H9 (cell line): ENCODE measurements around the gene RNGTT. TPM values are rescaled to one million over a fixed set of nuclear protein-coding genes. Genes with fewer than 3 reads are reported as not detected.

Experiments used
- DNase-seq: peaks from one replicate; pipeline ENCODE4 v3.0.0-alpha.2; 2017
- H2AFZ ChIP-seq: one replicate; pipeline ENCODE4 v1.6.1; 2013; ENCODE audit warnings: mild to moderate bottlenecking, low read length, control low read depth, moderate library complexity
- H2AK5ac ChIP-seq: 2 replicates; pipeline ENCODE4 v1.6.1; 2013; ENCODE audit warnings: low read length, control low read depth, mixed read lengths; ENCODE audit not compliant: insufficient read length
- H2BK120ac ChIP-seq: one replicate; pipeline ENCODE4 v1.6.1; 2013; ENCODE audit warnings: low read depth, mild to moderate bottlenecking, low read length, control low read depth, inconsistent platforms; ENCODE audit not compliant: poor library complexity, severe bottlenecking
- H2BK12ac ChIP-seq: 2 replicates; pipeline ENCODE4 v1.6.1; 2013; ENCODE audit warnings: low read length, control low read depth, mixed read lengths, low read depth; ENCODE audit not compliant: insufficient read length
- H2BK15ac ChIP-seq: 2 replicates; pipeline ENCODE4 v1.6.1; 2013; ENCODE audit warnings: low read depth, low read length, control low read depth
- H2BK20ac ChIP-seq: one replicate; pipeline ENCODE4 v1.6.1; 2013; ENCODE audit warnings: low read depth, mild to moderate bottlenecking, low read length, control low read depth, inconsistent platforms; ENCODE audit not compliant: poor library complexity, severe bottlenecking
- H2BK5ac ChIP-seq: 2 replicates; pipeline ENCODE4 v1.6.1; 2013; ENCODE audit warnings: low read length, control low read depth, mixed read lengths; ENCODE audit not compliant: insufficient read length
- H3K14ac ChIP-seq: 2 replicates; pipeline ENCODE4 v1.6.1; 2013; ENCODE audit warnings: low read length, control low read depth; ENCODE audit not compliant: insufficient read depth
- H3K18ac ChIP-seq: 2 replicates; pipeline ENCODE4 v1.6.1; 2013; ENCODE audit warnings: low read depth, mild to moderate bottlenecking, mixed read lengths, low read length, control low read depth; ENCODE audit not compliant: insufficient read length
- H3K23ac ChIP-seq: 2 replicates; pipeline ENCODE4 v1.6.1; 2013; ENCODE audit warnings: low read length, control low read depth, mixed read lengths, low read depth; ENCODE audit not compliant: insufficient read length
- H3K23me2 ChIP-seq: 2 replicates; pipeline ENCODE4 v1.6.1; 2013; ENCODE audit warnings: low read depth, mild to moderate bottlenecking, mixed read lengths, low read length, control low read depth; ENCODE audit not compliant: insufficient read length, poor library complexity, severe bottlenecking
- H3K27ac ChIP-seq: 2 replicates; pipeline ENCODE4 v1.5.1; 2013; ENCODE audit warnings: low read length, control low read depth, mixed read lengths, low read depth; ENCODE audit not compliant: insufficient read length
- H3K27me3 ChIP-seq: 2 replicates; pipeline ENCODE4 v1.6.1; 2013; ENCODE audit warnings: low read length, control low read depth, inconsistent platforms; ENCODE audit not compliant: insufficient read depth
- H3K4ac ChIP-seq: 2 replicates; pipeline ENCODE4 v1.6.1; 2013; ENCODE audit warnings: low read depth, mild to moderate bottlenecking, control low read depth, inconsistent platforms, low read length, moderate library complexity
- H3K4me1 ChIP-seq: 2 replicates; pipeline ENCODE4 v1.6.1; 2013; ENCODE audit warnings: low read length, control low read depth, inconsistent platforms; ENCODE audit not compliant: insufficient read depth
- H3K4me2 ChIP-seq: 2 replicates; pipeline ENCODE4 v1.6.1; 2013; ENCODE audit warnings: low read length, control low read depth, mixed read lengths; ENCODE audit not compliant: insufficient read length, insufficient read depth
- H3K56ac ChIP-seq: 2 replicates; pipeline ENCODE4 v1.6.1; 2013; ENCODE audit warnings: low read depth, mild to moderate bottlenecking, mixed read lengths, low read length, control low read depth; ENCODE audit not compliant: insufficient read length
- H3K79me1 ChIP-seq: 2 replicates; pipeline ENCODE4 v1.6.1; 2013; ENCODE audit warnings: low read depth, mild to moderate bottlenecking, moderate library complexity, low read length, control low read depth, inconsistent platforms; ENCODE audit not compliant: insufficient read depth, poor library complexity, severe bottlenecking
- H3K79me2 ChIP-seq: 2 replicates; pipeline ENCODE4 v1.6.1; 2013; ENCODE audit warnings: low read length, control low read depth, inconsistent platforms; ENCODE audit not compliant: insufficient read depth
- H3K9ac ChIP-seq: 2 replicates; pipeline ENCODE4 v1.6.1; 2013; ENCODE audit warnings: low read length, control low read depth, mixed read lengths; ENCODE audit not compliant: insufficient read length; ENCODE audit errors: extremely low read depth
- H3K9me3 ChIP-seq: one replicate; pipeline ENCODE4 v1.6.1; 2013; ENCODE audit warnings: low read depth, low read length, inconsistent platforms; ENCODE audit not compliant: control insufficient read depth
- H3T11ph ChIP-seq: one replicate; pipeline ENCODE4 v1.6.1; 2013; ENCODE audit warnings: mild to moderate bottlenecking, low read length, control low read depth, inconsistent platforms
- H4K20me1 ChIP-seq: one replicate; pipeline ENCODE4 v1.6.1; 2013; ENCODE audit not compliant: control insufficient read depth, insufficient read length, insufficient read depth
- H4K5ac ChIP-seq: 2 replicates; pipeline ENCODE4 v1.6.1; 2013; ENCODE audit warnings: low read depth, mild to moderate bottlenecking, mixed read lengths, low read length, control low read depth; ENCODE audit not compliant: insufficient read length
- H4K8ac ChIP-seq: replicated peaks from 2 replicates; pipeline ENCODE4 v1.6.1; 2013; ENCODE audit warnings: low read length, control low read depth, mixed read lengths, low read depth; ENCODE audit not compliant: insufficient read length
- H4K91ac ChIP-seq: 2 replicates; pipeline ENCODE4 v1.6.1; 2013; ENCODE audit warnings: low read depth, mild to moderate bottlenecking, moderate library complexity, mixed read lengths, low read length, control low read depth; ENCODE audit not compliant: insufficient read length
- H3K27ac Mint-ChIP-seq, 3 experiments: 2 replicates in 2 of 3; 3 replicates in 1 of 3; pipeline ENCODE4 v1.8.0; 2020 to 2021; ENCODE audit warnings: mixed read lengths in 3 of 3, mild to moderate bottlenecking in 1 of 3, moderate library complexity in 1 of 3
- H3K27me3 Mint-ChIP-seq: 2 replicates; pipeline ENCODE4 v1.8.0; 2021; ENCODE audit warnings: low read depth, mild to moderate bottlenecking, moderate library complexity, mixed read lengths
- H3K36me3 Mint-ChIP-seq, 3 experiments: 2 replicates in 2 of 3; 3 replicates in 1 of 3; pipeline ENCODE4 v1.8.0; 2020 to 2021; ENCODE audit warnings: low read depth in 3 of 3, mixed read lengths in 3 of 3; ENCODE audit not compliant: insufficient read depth in 1 of 3
- H3K4me1 Mint-ChIP-seq, 2 experiments: 2 replicates each; pipeline ENCODE4 v1.8.0; 2020; ENCODE audit warnings: mixed read lengths in 2 of 2
- H3K4me3 Mint-ChIP-seq, 2 experiments: 2 replicates in 1 of 2; 3 replicates in 1 of 2; pipeline ENCODE4 v1.8.0; 2020 to 2021; ENCODE audit warnings: mild to moderate bottlenecking in 2 of 2, mixed read lengths in 2 of 2, moderate library complexity in 1 of 2
- H3K9me3 Mint-ChIP-seq, 2 experiments: 2 replicates in 1 of 2; 3 replicates in 1 of 2; pipeline ENCODE4 v1.8.0; 2020; ENCODE audit warnings: mild to moderate bottlenecking in 2 of 2, mixed read lengths in 2 of 2, moderate library complexity in 1 of 2
- CTCF ChIP-seq: fragments of 200-600 bp; sonication (generic); conservative IDR thresholded peaks from 3 replicates; pipeline ENCODE4 v1.8.0; 2021; ENCODE audit warnings: antibody characterized with exemption, mild to moderate bottlenecking
- WGBS: extraction: QIAGEN DNeasy Blood & Tissue Kit; methylation state at CpG from one replicate; pipeline ENCODE4 v1.1.7; 2013; ENCODE audit warnings: missing lambda C conversion rate, low lambda C conversion rate, mixed read lengths; ENCODE audit not compliant: insufficient read length; ENCODE audit errors: extremely low coverage; 5-methylcytosine and 5-hydroxymethylcytosine counted together
- total RNA-seq: library from RNA; stranded (reverse); gene quantifications from 2 replicates; pipeline ENCODE4 v1.2.1, GENCODE V29; 2021

RNGTT gene
- total RNA-seq, 1 experiment from 2014 or later = 20.5 TPM

- Histone ChIP-seq H2AFZ (no peak overlapping the region), H3K23ac (no peak overlapping the region), H3K27ac (no peak overlapping the region), H3K9ac (no peak overlapping the region), H3K27me3 (no peaks in the 10 kb centered on the region), H2AK5ac (no peak overlapping the region), H3K23me2 (no peaks in the 10 kb centered on the region), H3K14ac (no peak overlapping the region), H2BK20ac (no peak overlapping the region), H2BK120ac (no peak overlapping the region), H3K79me1 (no peaks in the 10 kb centered on the region), H3K4me1 (no peaks in the 10 kb centered on the region), H3K18ac (no peak overlapping the region), H4K91ac (no peak overlapping the region), H4K8ac (no peak overlapping the region), H3K79me2 (no peaks in the 10 kb centered on the region; the same call in 1 of the 2 replicates), H3T11ph (no peak overlapping the region), H3K4me2 (no peak overlapping the region), H4K5ac (no peak overlapping the region), H2BK15ac (no peak overlapping the region), H3K9me3 (no peaks in the 10 kb centered on the region), H4K20me1 (no peaks in the 10 kb centered on the region), H2BK12ac (no peak overlapping the region), H3K56ac (no peak overlapping the region), H3K4ac (no peak overlapping the region), H2BK5ac (no peak overlapping the region)
- no peaks in the 10 kb centered on the region for H3K9me3 Mint-ChIP-seq
- DNase-seq = no peak
- H3K4me1 Mint-ChIP-seq = no peaks in the 10 kb centered on the region; a peak in 1 of 4 replicates
- H3K36me3 Mint-ChIP-seq = peaks cover 9 to 22% (median 20%) of the 10 kb centered on the region in 3 experiments; a peak in 6 of 7 replicates
- no peak for TF ChIP-seq CTCF
- no CpG with 5 or more reads among the region's 2 CpGs for WGBS
- H3K27ac Mint-ChIP-seq = no peak overlapping the region
- no peaks in the 10 kb centered on the region for H3K27me3 Mint-ChIP-seq
- no peak overlapping the region for H3K4me3 Mint-ChIP-seq
These were observed 43.3 kb downstream of the RNGTT start for GRCh38 chr6:88920088-88920487.
